ENCODE results near the gene BMP7.
A peak's percentile ranks its signal among the peaks of the same experiment; 100 is the strongest.
"Not testable (repeated sequence)": the region's sequence is repeated elsewhere in the genome, so short reads cannot be mapped to it uniquely, and the experiment has no call there.

The BMP7 gene

DNA sequence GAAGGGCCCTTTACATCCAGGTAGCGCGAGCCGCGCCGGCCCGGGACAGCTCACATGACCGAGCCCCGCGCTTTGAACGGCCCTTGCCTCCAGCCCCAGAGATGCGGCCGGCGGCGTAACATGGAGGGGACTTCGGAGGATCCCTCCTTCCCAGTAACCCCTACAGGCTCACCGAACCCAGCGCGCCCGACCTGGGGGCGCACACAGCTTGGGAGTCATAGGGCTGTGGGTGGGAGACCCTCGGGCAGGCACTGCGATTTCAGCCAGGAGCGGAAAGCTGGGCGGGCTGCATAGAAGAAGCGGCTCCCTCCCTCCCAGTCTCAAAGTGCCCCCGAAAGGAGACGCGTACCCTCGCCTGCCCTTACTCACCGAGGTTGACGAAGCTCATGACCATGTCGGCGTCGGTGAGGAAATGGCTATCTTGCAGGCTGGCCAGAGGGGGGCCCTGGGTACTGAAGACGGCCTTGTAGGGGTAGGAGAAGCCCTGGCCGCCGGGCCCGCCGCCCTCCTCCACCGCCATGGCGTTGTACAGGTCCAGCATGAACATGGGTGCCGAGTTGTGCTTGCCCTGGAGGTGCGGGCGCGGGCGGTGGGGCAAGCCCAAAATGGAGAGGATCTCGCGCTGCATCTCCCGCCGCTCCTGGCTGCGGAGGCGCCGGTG lies 975 bp downstream of the BMP7 start:
- H3K9me3 ChIP-seq (ENCODE audit: control insufficient read depth, low read length), result no peaks in the 10 kb centered on the region
- H3K4me3 ChIP-seq (ENCODE audit: extremely low read depth, insufficient read depth, low read length, poor library complexity, severe bottlenecking), result peak overlapping the region; percentile 42
- H3K36me3 ChIP-seq (ENCODE audit: control insufficient read depth, insufficient read depth, low read length), result no peaks in the 10 kb centered on the region
- H3K4me1 ChIP-seq (ENCODE audit: control insufficient read depth, insufficient read depth, low read length, poor library complexity, severe bottlenecking), result peaks cover 17% of the 10 kb centered on the region
- no peak overlapping the region for H3K27ac ChIP-seq (ENCODE audit: low read depth, low read length, severe bottlenecking)
- 1% methylated on average over 42 of the region's 53 CpGs for WGBS, 2 experiments (ENCODE audit: insufficient coverage in 2 of 2)

- WGBS, 2 experiments (ENCODE audit: insufficient coverage in 2 of 2), result 1 to 4% methylated on average over 14 to 23 of the region's 29 CpGs
- Histone ChIP-seq H3K4me3 (ENCODE audit: extremely low read depth, insufficient read depth, low read length, poor library complexity, severe bottlenecking) (peak overlapping the region; percentile 42), H3K4me1 (ENCODE audit: control insufficient read depth, insufficient read depth, low read length, poor library complexity, severe bottlenecking) (peaks cover 17% of the 10 kb centered on the region)
- H3K9me3 ChIP-seq (ENCODE audit: control insufficient read depth, low read length); H3K27ac ChIP-seq (ENCODE audit: low read depth, low read length, severe bottlenecking); H3K36me3 ChIP-seq (ENCODE audit: control insufficient read depth, insufficient read depth, low read length): not testable (repeated sequence)
Measured at GRCh38 chr20:57264908-57265335, 1.5 kb downstream of the BMP7 start.

DNA sequence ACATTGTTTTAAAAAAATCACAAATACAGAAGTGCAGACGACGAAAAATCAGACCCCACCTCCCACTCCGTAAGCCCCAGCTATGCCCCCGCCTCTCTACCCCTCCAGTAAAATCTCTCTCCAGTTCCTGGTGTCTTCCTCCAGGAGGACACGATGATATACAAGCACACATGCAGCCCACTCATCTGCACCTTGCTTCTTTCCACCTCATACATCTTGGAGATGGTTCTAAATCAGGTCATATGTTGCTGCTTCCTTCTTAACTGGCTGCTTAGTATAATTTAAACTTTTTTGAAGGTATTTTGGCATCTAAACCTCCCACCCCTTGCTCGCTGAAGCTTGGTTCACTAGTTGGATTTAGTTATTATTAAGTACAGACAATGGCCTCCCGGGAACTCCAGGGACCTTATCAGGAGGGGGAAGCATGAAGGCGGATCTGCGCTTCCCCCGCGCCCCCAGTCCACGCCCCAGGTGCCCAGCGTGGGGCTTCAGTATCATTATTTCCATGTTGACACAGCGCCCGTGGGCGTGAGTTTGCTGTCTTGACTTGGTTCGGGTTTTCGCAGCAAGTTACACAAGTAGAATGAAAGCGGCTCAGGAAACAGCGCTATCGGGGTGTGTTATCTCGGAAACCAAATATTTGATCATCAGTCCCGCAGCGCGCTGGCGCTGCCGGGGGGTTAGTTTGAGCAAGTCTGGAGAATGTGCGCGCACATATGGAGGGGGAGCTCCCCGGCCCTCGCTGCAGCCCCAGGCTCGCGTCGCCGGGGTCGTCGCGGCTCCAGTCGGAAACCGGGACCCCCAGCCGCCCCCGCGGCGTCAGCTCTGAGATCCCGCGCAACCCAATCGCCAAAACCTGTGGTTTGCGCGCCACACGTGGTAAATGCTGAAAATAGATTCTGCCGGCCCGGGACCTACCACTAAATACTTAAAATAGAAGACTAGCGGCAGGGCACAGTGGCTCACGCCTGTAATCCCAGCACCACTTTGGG lies 2.3 kb downstream of the BMP7 start:
- WGBS, 2 experiments (ENCODE audit: insufficient coverage in 2 of 2), result 14 to 20% methylated on average over 29 to 50 of the region's 54 CpGs
- Histone ChIP-seq H3K4me3 (ENCODE audit: extremely low read depth, insufficient read depth, low read length, poor library complexity, severe bottlenecking) (peak overlapping the region; percentile 21), H3K27ac (ENCODE audit: low read depth, low read length, severe bottlenecking) (no peak overlapping the region), H3K9me3 (ENCODE audit: control insufficient read depth, low read length) (no peaks in the 10 kb centered on the region), H3K4me1 (ENCODE audit: control insufficient read depth, insufficient read depth, low read length, poor library complexity, severe bottlenecking) (peaks cover 17% of the 10 kb centered on the region), H3K36me3 (ENCODE audit: control insufficient read depth, insufficient read depth, low read length) (no peaks in the 10 kb centered on the region)

- H3K27ac ChIP-seq (ENCODE audit: low read depth, low read length, severe bottlenecking), result no peak overlapping the region
- WGBS, 2 experiments (ENCODE audit: insufficient coverage in 2 of 2), result 36 to 39% methylated on average over 8 to 10 of the region's 10 CpGs
- H3K9me3 ChIP-seq (ENCODE audit: control insufficient read depth, low read length), result no peaks in the 10 kb centered on the region
- H3K4me1 ChIP-seq (ENCODE audit: control insufficient read depth, insufficient read depth, low read length, poor library complexity, severe bottlenecking), result peaks cover 17% of the 10 kb centered on the region
- H3K4me3 ChIP-seq (ENCODE audit: extremely low read depth, insufficient read depth, low read length, poor library complexity, severe bottlenecking), result no peak overlapping the region
- H3K36me3 ChIP-seq (ENCODE audit: control insufficient read depth, insufficient read depth, low read length), result no peaks in the 10 kb centered on the region
Measured at GRCh38 chr20:57262784-57263609, 3.4 kb downstream of the BMP7 start.

DNA sequence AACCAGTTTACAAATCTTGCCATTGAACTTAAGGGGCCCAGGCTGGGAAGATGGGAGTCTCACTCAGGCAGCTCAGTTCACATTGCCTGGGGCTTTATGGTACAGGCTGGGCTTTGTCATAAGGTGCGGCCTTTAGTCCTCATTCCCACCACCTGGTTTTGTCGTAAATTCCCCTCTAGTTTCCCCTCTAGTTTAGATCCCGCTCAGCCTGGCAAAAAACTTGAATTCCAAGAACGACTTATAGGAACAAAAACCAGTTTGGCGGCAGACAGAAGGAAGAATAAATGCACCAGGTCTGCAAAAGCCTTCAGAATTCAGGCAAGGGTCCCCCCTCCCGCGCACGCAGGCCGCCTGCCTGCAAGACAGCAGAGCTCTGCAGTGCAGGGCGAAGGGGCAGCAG lies 4.1 kb downstream of the BMP7 start:
- 38 to 56% methylated on average over 5 of the region's 10 CpGs for WGBS, 2 experiments (ENCODE audit: insufficient coverage in 2 of 2)
- Histone ChIP-seq H3K27ac (ENCODE audit: low read depth, low read length, severe bottlenecking) (no peak overlapping the region), H3K36me3 (ENCODE audit: control insufficient read depth, insufficient read depth, low read length) (no peaks in the 10 kb centered on the region), H3K4me3 (ENCODE audit: extremely low read depth, insufficient read depth, low read length, poor library complexity, severe bottlenecking) (no peak overlapping the region), H3K4me1 (ENCODE audit: control insufficient read depth, insufficient read depth, low read length, poor library complexity, severe bottlenecking) (peaks cover 17% of the 10 kb centered on the region), H3K9me3 (ENCODE audit: control insufficient read depth, low read length) (no peaks in the 10 kb centered on the region)

DNA sequence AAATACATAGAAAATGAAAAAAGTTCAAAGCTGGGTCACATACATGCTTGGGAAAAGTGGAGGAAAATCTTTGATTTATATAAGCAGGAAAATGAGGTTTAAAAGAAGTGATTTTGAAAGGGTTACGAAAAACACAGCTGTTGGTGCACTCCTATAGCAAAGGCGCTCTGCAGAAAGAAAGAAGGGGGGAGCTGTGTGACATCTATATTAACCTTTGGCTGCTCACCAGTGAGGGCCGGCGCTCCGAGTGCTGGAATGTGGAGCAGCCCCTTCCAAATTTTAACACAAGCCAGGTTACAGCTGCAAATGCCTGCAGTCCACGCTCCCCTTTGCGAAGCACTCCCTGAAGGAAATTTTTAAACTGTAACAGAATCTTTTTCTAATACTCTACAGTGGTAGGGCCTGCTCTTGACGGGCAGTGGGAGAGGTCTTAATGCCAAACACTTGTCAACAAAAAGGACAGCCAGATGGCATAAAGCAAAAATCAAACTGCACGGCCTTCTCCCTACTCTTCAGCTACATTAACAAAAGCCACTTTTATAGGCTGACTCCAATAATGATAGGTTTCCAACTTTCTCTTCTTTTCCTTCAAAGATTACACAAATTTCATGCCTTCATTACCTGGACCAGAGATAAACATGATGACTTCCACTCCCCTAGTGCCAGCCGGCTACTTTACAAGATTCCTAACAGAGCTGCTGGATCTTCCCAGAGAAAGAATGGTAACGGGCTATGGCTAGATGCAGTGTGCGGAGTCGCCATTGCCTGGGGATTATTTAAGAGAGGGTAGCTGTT lies 4.8 kb downstream of the BMP7 start:
- WGBS, 2 experiments (ENCODE audit: insufficient coverage in 2 of 2), result 54 to 67% methylated on average over 11 of the region's 13 CpGs
- Histone ChIP-seq H3K4me3 (ENCODE audit: extremely low read depth, insufficient read depth, low read length, poor library complexity, severe bottlenecking) (no peak overlapping the region), H3K4me1 (ENCODE audit: control insufficient read depth, insufficient read depth, low read length, poor library complexity, severe bottlenecking) (peaks cover 11% of the 10 kb centered on the region), H3K9me3 (ENCODE audit: control insufficient read depth, low read length) (no peaks in the 10 kb centered on the region), H3K36me3 (ENCODE audit: control insufficient read depth, insufficient read depth, low read length) (no peaks in the 10 kb centered on the region), H3K27ac (ENCODE audit: low read depth, low read length, severe bottlenecking) (peak overlapping the region; percentile 37)

DNA sequence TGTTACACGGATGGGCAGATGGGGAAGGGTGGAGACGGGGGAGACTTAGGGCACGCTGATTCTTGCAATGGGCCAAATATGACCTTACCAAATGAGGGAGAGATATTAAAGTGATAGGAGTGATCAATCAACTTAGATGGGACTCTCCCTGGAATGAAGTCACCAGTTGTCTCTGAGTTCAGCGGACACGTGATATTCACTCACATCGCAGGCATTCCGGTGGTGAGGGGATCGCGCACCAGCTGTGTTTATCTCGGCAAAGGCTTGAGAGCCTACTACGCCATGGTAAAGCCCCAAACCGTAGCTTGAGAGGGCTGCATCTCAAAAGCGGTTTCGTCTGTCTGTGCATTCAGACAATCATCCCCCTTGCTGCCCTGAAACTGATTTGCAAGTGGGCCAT lies 5.5 kb downstream of the BMP7 start:
- H3K36me3 ChIP-seq (ENCODE audit: control insufficient read depth, insufficient read depth, low read length), result no peaks in the 10 kb centered on the region
- no peak overlapping the region for H3K27ac ChIP-seq (ENCODE audit: low read depth, low read length, severe bottlenecking)
- H3K4me1 ChIP-seq (ENCODE audit: control insufficient read depth, insufficient read depth, low read length, poor library complexity, severe bottlenecking), result peaks cover 10% of the 10 kb centered on the region
- WGBS, 2 experiments (ENCODE audit: insufficient coverage in 2 of 2), result 53 to 73% methylated on average over 14 of the region's 14 CpGs
- no peaks in the 10 kb centered on the region for H3K9me3 ChIP-seq (ENCODE audit: control insufficient read depth, low read length)
- no peak overlapping the region for H3K4me3 ChIP-seq (ENCODE audit: extremely low read depth, insufficient read depth, low read length, poor library complexity, severe bottlenecking)

DNA sequence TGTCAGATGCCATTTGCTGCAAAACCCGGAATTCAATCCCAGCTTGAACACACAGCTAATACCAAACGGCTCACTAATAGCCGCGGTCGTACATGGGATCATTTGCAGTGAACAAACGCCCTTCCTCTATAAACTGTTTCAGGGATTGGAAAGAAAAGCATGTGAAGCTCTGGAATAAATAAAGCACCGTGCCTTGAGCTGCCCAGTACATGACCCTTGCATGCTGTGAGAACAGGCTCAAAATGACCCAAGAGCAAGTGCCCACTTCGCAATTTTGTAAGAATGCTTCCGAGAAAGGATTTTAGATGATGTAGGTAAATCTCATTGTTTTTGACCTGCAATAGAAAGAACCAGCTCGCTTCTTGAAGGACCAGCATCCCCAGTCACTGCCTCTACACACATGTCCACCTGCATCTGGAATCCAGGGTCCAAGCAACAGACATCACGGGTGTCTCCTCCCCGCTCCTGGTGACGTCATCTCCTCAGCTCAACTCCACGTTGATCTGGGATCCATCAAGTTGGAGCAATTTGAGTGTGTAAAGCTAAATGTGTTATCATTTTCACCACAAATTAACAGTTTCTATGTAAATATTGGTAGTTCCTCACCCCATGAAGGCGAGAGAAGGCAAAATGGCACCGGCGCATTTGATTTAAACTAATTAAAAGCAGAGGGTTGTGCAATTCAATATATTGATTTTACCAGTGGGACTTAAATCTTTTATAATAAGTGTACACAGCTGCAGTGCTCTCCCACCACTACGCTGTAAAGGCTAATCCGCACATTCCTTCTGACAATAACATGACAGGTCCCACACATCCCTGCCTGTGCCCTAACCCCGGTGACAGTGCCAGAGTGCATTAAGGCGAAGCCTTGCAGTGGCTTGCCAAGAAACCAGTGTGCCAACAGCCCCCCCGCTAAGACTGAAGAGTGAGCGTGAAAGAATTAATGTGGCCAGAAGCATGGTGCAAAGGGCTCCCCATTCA lies 6.2 kb downstream of the BMP7 start:
- Histone ChIP-seq H3K4me3 (ENCODE audit: extremely low read depth, insufficient read depth, low read length, poor library complexity, severe bottlenecking) (no peak overlapping the region), H3K4me1 (ENCODE audit: control insufficient read depth, insufficient read depth, low read length, poor library complexity, severe bottlenecking) (peaks cover 10% of the 10 kb centered on the region), H3K36me3 (ENCODE audit: control insufficient read depth, insufficient read depth, low read length) (no peaks in the 10 kb centered on the region), H3K9me3 (ENCODE audit: control insufficient read depth, low read length) (no peaks in the 10 kb centered on the region), H3K27ac (ENCODE audit: low read depth, low read length, severe bottlenecking) (no peak overlapping the region)
- 86 to 88% methylated on average over 14 to 15 of the region's 23 CpGs for WGBS, 2 experiments (ENCODE audit: insufficient coverage in 2 of 2)

DNA sequence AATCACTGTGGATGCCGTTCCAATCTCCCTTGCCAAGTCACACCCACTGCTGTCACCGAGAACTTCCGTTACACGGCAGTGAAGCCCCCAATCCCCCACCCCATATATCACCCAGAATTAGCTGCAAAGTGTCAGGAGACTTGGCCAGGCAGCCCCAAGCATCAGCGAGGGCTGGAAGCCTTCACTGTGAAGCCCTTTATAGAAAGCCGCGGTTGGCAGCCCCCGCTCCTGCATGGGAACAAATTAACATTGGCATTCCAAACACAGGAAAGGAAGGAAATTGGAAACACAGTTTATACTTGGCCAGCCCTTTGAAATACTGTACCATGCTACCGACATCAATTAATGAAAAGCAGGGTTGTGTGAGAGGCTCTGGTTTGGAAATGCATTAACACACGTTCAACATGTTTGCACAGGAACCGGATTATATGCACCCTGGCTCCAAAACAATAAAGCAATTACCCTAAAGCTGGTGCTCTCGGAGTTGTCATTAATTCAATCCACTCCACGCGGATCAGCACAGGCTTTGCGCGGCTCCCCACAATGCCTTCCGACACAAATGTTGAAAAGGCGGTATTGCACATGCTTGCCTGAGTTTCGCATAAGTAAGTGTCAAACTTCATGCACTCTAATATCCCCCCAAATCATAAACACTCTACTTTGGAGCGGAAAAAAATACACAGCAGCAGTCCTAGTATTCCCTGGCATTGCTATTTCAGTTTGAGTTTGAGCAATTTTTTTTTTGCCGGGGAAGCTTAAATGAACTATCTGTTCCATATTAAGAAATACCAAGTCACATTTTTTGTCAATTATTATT lies 7.1 kb downstream of the BMP7 start:
- no peaks in the 10 kb centered on the region for H3K36me3 ChIP-seq (ENCODE audit: control insufficient read depth, insufficient read depth, low read length)
- no peak overlapping the region for H3K4me3 ChIP-seq (ENCODE audit: extremely low read depth, insufficient read depth, low read length, poor library complexity, severe bottlenecking)
- H3K9me3 ChIP-seq (ENCODE audit: control insufficient read depth, low read length), result no peaks in the 10 kb centered on the region
- WGBS, 2 experiments (ENCODE audit: insufficient coverage in 2 of 2), result 56 to 68% methylated on average over 15 of the region's 21 CpGs
- H3K27ac ChIP-seq (ENCODE audit: low read depth, low read length, severe bottlenecking), result no peak overlapping the region
- peaks cover 10% of the 10 kb centered on the region for H3K4me1 ChIP-seq (ENCODE audit: control insufficient read depth, insufficient read depth, low read length, poor library complexity, severe bottlenecking)
